ENCODE measurements around the gene R3HDM1. TPM values are rescaled to one million over a fixed set of nuclear protein-coding genes. Genes with fewer than 3 reads are reported as not detected.

The R3HDM1 gene
- total RNA-seq, 1 donor from 2014 or later = 4.6 TPM

Other genes with a start within 250 kb of the R3HDM1 start
- 4.2 and 6.0 TPM in 2 replicates for gene ZRANB3, start 266 bp upstream of the R3HDM1 start, total RNA-seq
- gene UBXN4, start 210.4 kb downstream of the R3HDM1 start, total RNA-seq = 49.7 and 58.3 TPM in 2 replicates